GM21576 (cell line): ENCODE results near the gene PCDH15.

Experiments used
- ATAC-seq: cut with Tn5 transposase; IDR thresholded peaks from one replicate; pipeline ENCODE4 v1.9.1; 2021; ENCODE audit warnings: mild to moderate bottlenecking, moderate library complexity; ENCODE audit not compliant: unreplicated experiment

Gene PCDH15

GRCh38 chr10:54708591-54708990, 92.4 kb downstream of the PCDH15 start:
- no peak for ATAC-seq

- ATAC-seq, result no peak
These were observed 93.0 kb downstream of the PCDH15 start for GRCh38 chr10:54708021-54708420.

GRCh38 chr10:54702583-54703485, 98.2 kb downstream of the PCDH15 start:
- no peak for ATAC-seq

GRCh38 chr10:54691331-54691730, 109.7 kb downstream of the PCDH15 start:
- no peak for ATAC-seq

- no peak for ATAC-seq
These were observed 118.5 kb downstream of the PCDH15 start for GRCh38 chr10:54682554-54682953.

GRCh38 chr10:54681136-54681535, 119.9 kb downstream of the PCDH15 start:
- ATAC-seq, result no peak

GRCh38 chr10:54667136-54667535, 133.9 kb downstream of the PCDH15 start:
- ATAC-seq, result no peak

GRCh38 chr10:54666192-54666591, 134.8 kb downstream of the PCDH15 start:
- no peak for ATAC-seq

GRCh38 chr10:54665095-54665494, 135.9 kb downstream of the PCDH15 start:
- ATAC-seq, result no peak

- ATAC-seq, result no peak
These were observed 140.6 kb downstream of the PCDH15 start for GRCh38 chr10:54660397-54660796.

GRCh38 chr10:54656643-54657042, 144.4 kb downstream of the PCDH15 start:
- no peak for ATAC-seq

GRCh38 chr10:54653518-54653917, 147.5 kb downstream of the PCDH15 start:
- no peak for ATAC-seq

GRCh38 chr10:54650547-54650946, 150.5 kb downstream of the PCDH15 start:
- no peak for ATAC-seq

- no peak for ATAC-seq
These were observed 179.0 kb downstream of the PCDH15 start for GRCh38 chr10:54622017-54622416.

- no peak for ATAC-seq
These were observed 180.7 kb downstream of the PCDH15 start for GRCh38 chr10:54620352-54620751.

- no peak for ATAC-seq
These were observed 187.0 kb downstream of the PCDH15 start for GRCh38 chr10:54614072-54614471.

- ATAC-seq, result no peak
These were observed 187.9 kb downstream of the PCDH15 start for GRCh38 chr10:54613162-54613561.

GRCh38 chr10:54609423-54609822, 191.6 kb downstream of the PCDH15 start:
- ATAC-seq, result no peak

GRCh38 chr10:54607983-54608382, 193.0 kb downstream of the PCDH15 start:
- ATAC-seq, result no peak

GRCh38 chr10:54594289-54594688, 206.7 kb downstream of the PCDH15 start:
- no peak for ATAC-seq

- ATAC-seq, result no peak
These were observed 213.1 kb downstream of the PCDH15 start for GRCh38 chr10:54587971-54588370.

- no peak for ATAC-seq
These were observed 215.5 kb downstream of the PCDH15 start for GRCh38 chr10:54585572-54585971.

- ATAC-seq, result no peak
These were observed 223.3 kb downstream of the PCDH15 start for GRCh38 chr10:54577682-54578081.
